ENCODE data around the gene SPRY2.

SPRY2 gene

DNA sequence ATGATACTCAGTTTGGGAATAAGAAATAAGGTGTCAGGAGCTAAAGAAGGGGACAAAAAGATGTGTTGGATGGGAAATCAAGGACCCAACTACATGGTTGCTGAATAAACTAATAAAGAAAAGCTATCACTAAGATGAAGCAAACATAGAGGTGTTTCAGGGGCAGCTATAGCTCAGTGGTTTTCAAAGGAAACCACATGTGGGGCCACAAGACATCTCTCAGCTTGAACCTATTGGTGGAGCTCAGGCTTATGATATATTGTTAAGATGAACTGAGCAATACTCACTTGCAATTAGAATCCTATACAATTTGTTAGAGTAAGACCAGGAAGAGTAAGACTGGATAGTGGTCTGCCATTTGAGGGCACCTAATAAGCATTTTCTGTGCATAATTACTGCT lies 45.1 kb upstream of the SPRY2 start:
- ATAC-seq = no peak
- TF ChIP-seq TOX (CRISPR knock-in tag; IDR thresholded peaks at IDR 0.05; ENCODE audit: borderline replicate concordance) = no peak
- TF ChIP-seq, protein P1, sequence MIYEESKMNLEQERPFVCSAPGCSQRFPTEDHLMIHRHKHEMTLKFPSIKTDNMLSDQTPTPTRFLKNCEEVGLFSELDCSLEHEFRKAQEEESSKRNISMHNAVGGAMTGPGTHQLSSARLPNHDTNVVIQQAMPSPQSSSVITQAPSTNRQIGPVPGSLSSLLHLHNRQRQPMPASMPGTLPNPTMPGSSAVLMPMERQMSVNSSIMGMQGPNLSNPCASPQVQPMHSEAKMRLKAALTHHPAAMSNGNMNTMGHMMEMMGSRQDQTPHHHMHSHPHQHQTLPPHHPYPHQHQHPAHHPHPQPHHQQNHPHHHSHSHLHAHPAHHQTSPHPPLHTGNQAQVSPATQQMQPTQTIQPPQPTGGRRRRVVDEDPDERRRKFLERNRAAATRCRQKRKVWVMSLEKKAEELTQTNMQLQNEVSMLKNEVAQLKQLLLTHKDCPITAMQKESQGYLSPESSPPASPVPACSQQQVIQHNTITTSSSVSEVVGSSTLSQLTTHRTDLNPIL (CRISPR knock-in tag; IDR thresholded peaks at IDR 0.05; ENCODE audit: low read depth) = no peak
- no peak for TF ChIP-seq ARNTL (CRISPR knock-in tag; IDR thresholded peaks at IDR 0.05; ENCODE audit: borderline replicate concordance, low read depth)
- no peak for TF ChIP-seq CSRNP3 (CRISPR knock-in tag; IDR thresholded peaks at IDR 0.05)
- TF ChIP-seq, protein P2, sequence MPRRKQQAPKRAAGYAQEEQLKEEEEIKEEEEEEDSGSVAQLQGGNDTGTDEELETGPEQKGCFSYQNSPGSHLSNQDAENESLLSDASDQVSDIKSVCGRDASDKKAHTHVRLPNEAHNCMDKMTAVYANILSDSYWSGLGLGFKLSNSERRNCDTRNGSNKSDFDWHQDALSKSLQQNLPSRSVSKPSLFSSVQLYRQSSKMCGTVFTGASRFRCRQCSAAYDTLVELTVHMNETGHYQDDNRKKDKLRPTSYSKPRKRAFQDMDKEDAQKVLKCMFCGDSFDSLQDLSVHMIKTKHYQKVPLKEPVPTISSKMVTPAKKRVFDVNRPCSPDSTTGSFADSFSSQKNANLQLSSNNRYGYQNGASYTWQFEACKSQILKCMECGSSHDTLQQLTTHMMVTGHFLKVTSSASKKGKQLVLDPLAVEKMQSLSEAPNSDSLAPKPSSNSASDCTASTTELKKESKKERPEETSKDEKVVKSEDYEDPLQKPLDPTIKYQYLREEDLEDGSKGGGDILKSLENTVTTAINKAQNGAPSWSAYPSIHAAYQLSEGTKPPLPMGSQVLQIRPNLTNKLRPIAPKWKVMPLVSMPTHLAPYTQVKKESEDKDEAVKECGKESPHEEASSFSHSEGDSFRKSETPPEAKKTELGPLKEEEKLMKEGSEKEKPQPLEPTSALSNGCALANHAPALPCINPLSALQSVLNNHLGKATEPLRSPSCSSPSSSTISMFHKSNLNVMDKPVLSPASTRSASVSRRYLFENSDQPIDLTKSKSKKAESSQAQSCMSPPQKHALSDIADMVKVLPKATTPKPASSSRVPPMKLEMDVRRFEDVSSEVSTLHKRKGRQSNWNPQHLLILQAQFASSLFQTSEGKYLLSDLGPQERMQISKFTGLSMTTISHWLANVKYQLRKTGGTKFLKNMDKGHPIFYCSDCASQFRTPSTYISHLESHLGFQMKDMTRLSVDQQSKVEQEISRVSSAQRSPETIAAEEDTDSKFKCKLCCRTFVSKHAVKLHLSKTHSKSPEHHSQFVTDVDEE (CRISPR knock-in tag; IDR thresholded peaks at IDR 0.05) = no peak

- no peak for ATAC-seq
These were observed 41.6 kb upstream of the SPRY2 start for GRCh38 chr13:80382576-80382975.

DNA sequence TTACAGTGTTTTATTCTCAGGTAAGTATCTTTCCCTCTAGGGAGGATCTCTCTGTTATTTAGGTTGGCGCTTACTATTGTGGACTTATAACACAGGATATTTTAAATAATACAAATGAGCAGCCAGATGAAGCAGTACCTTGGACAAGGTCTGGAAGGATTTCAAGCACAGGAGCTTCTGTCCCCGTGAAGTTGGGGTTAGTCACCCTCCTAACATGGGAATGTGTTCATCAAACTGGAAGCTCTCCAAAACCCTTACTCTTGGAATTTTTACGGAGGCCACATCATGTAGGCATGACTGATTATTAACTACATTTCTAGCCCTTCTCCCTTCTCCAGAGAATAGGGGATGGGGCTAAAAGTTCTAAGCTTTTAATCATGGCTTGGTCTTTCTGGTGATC lies 38.3 kb upstream of the SPRY2 start:
- ATAC-seq = peak; percentile 74
- TF ChIP-seq, protein P2 (CRISPR knock-in tag; IDR thresholded peaks at IDR 0.05) = no peak
- TF ChIP-seq ZNF70 (CRISPR knock-in tag; IDR thresholded peaks at IDR 0.05) (no peak), TCF4 (CRISPR knock-in tag; IDR thresholded peaks at IDR 0.05; ENCODE audit: borderline replicate concordance) (no peak), PPARA (CRISPR knock-in tag; IDR thresholded peaks at IDR 0.05; ENCODE audit: borderline replicate concordance) (no peak), ZNF8 (CRISPR knock-in tag; IDR thresholded peaks at IDR 0.05) (no peak)
- TF ChIP-seq, protein P3, sequence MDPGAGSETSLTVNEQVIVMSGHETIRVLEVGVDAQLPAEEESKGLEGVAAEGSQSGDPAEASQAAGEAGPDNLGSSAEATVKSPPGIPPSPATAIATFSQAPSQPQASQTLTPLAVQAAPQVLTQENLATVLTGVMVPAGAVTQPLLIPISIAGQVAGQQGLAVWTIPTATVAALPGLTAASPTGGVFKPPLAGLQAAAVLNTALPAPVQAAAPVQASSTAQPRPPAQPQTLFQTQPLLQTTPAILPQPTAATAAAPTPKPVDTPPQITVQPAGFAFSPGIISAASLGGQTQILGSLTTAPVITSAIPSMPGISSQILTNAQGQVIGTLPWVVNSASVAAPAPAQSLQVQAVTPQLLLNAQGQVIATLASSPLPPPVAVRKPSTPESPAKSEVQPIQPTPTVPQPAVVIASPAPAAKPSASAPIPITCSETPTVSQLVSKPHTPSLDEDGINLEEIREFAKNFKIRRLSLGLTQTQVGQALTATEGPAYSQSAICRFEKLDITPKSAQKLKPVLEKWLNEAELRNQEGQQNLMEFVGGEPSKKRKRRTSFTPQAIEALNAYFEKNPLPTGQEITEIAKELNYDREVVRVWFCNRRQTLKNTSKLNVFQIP (CRISPR knock-in tag; IDR thresholded peaks at IDR 0.05; ENCODE audit: borderline replicate concordance, low read depth) = no peak

More at GRCh38 chr13:80382576-80382975, 41.6 kb upstream of the SPRY2 start:
- no peak for TF ChIP-seq ESRRG (CRISPR knock-in tag; IDR thresholded peaks at IDR 0.05)
- TF ChIP-seq SNAI2 (CRISPR knock-in tag; IDR thresholded peaks at IDR 0.05) = no peak
- TF ChIP-seq CSRNP3 (CRISPR knock-in tag; IDR thresholded peaks at IDR 0.05) = no peak
- TF ChIP-seq CSDC2 (CRISPR knock-in tag; IDR thresholded peaks at IDR 0.05) = no peak
- no peak for TF ChIP-seq ZC3H10 (CRISPR knock-in tag; IDR thresholded peaks at IDR 0.05)
- TF ChIP-seq GLIS3 (CRISPR knock-in tag; IDR thresholded peaks at IDR 0.05) = no peak
- no peak for TF ChIP-seq TOX (CRISPR knock-in tag; IDR thresholded peaks at IDR 0.05; ENCODE audit: borderline replicate concordance)
- TF ChIP-seq TCF4 (CRISPR knock-in tag; IDR thresholded peaks at IDR 0.05; ENCODE audit: borderline replicate concordance) = no peak
- no peak for TF ChIP-seq ZNF565 (CRISPR knock-in tag; conservative IDR thresholded peaks at IDR 0.05; ENCODE audit: low read depth)
- no peak for TF ChIP-seq ISL1 (CRISPR knock-in tag; IDR thresholded peaks at IDR 0.05)
- TF ChIP-seq ARNTL (CRISPR knock-in tag; IDR thresholded peaks at IDR 0.05; ENCODE audit: borderline replicate concordance, low read depth) = no peak
- no peak for TF ChIP-seq ZFP30 (CRISPR knock-in tag; IDR thresholded peaks at IDR 0.05)
- TF ChIP-seq, protein P3 (CRISPR knock-in tag; IDR thresholded peaks at IDR 0.05; ENCODE audit: borderline replicate concordance, low read depth) = no peak
- TF ChIP-seq, protein P2 (CRISPR knock-in tag; IDR thresholded peaks at IDR 0.05) = no peak
- no peak for TF ChIP-seq OSR1 (CRISPR knock-in tag; IDR thresholded peaks at IDR 0.05)
- TF ChIP-seq RARB (CRISPR knock-in tag; IDR thresholded peaks at IDR 0.05) = no peak
